Right atrium auricular region (tissue), 2 donors: ENCODE measurements around the gene IL26. TPM values are rescaled to one million over a fixed set of nuclear protein-coding genes. Genes with fewer than 3 reads are reported as not detected.

Experiments
- DNase-seq: peaks from one replicate; pipeline ENCODE4 v3.0.0-alpha.2; 2019; ENCODE audit warnings: low spot score
- H3K27ac ChIP-seq, 2 donors: fragments of 200-600 bp; sonication (generic); 1 replicate in 1 of 2; 2 replicates in 1 of 2; pipeline ENCODE4 v1.5.1; 2016 to 2019
- H3K27me3 ChIP-seq, 2 donors: fragments of 200-600 bp; sonication (generic); one replicate each; pipeline versions ENCODE4 v1.5.1 to v1.6.0; 2017 to 2019
- H3K36me3 ChIP-seq: fragments of 200-600 bp; sonication (generic); one replicate; pipeline ENCODE4 v1.5.1; 2016
- H3K4me1 ChIP-seq, 2 donors: fragments of 200-600 bp; sonication (generic); one replicate each; pipeline versions ENCODE4 v1.5.1 to v1.6.0; 2017 to 2019
- H3K4me3 ChIP-seq, 2 donors: fragments of 200-600 bp; sonication (generic); 1 replicate in 1 of 2; 2 replicates in 1 of 2; pipeline ENCODE4 v1.5.1; 2017 to 2019; ENCODE audit warnings: mild to moderate bottlenecking in 1 of 2, moderate library complexity in 1 of 2
- H3K9me3 ChIP-seq, 2 donors: fragments of 200-600 bp; sonication (generic); one replicate each; pipeline ENCODE4 v1.5.1; 2019
- total RNA-seq, 2 donors: library from RNA; depleted of rRNA; stranded (reverse); fragments of >200 nt; gene quantifications; one replicate each; pipeline ENCODE4 v1.1.0, GENCODE V29; 2016
- TF ChIP-seq, protein P1 (sequence below), 2 donors: fragments of 200-600 bp; sonication (generic); IDR thresholded peaks; one replicate each; pipeline ENCODE4 v1.5.1; 2019; ENCODE audit warnings: antibody characterized with exemption in 2 of 2

Gene IL26, protein sequence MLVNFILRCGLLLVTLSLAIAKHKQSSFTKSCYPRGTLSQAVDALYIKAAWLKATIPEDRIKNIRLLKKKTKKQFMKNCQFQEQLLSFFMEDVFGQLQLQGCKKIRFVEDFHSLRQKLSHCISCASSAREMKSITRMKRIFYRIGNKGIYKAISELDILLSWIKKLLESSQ
- total RNA-seq: not detected

GRCh38 chr12:68225576-68226476 is at the start of gene IL26:
IL26 (minus strand) TSS chr12:68225810; CDS start chr12:68225756, 54 bp downstream.
- Histone ChIP-seq H3K27ac (no peak within 1 kb of the TSS), H3K4me3 (no peak within 1 kb of the TSS), H3K4me1 (peaks cover 0 to 3% of the 10 kb centered on the region in 2 donors), H3K9me3 (no peaks in the 10 kb centered on the region), H3K27me3 (no peaks in the 10 kb centered on the region), H3K36me3 (no peaks in the 10 kb centered on the region)
- DNase-seq: no peak
- TF ChIP-seq, protein P1, sequence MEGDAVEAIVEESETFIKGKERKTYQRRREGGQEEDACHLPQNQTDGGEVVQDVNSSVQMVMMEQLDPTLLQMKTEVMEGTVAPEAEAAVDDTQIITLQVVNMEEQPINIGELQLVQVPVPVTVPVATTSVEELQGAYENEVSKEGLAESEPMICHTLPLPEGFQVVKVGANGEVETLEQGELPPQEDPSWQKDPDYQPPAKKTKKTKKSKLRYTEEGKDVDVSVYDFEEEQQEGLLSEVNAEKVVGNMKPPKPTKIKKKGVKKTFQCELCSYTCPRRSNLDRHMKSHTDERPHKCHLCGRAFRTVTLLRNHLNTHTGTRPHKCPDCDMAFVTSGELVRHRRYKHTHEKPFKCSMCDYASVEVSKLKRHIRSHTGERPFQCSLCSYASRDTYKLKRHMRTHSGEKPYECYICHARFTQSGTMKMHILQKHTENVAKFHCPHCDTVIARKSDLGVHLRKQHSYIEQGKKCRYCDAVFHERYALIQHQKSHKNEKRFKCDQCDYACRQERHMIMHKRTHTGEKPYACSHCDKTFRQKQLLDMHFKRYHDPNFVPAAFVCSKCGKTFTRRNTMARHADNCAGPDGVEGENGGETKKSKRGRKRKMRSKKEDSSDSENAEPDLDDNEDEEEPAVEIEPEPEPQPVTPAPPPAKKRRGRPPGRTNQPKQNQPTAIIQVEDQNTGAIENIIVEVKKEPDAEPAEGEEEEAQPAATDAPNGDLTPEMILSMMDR (IDR thresholded peaks at IDR 0.05): no peak

DNA sequence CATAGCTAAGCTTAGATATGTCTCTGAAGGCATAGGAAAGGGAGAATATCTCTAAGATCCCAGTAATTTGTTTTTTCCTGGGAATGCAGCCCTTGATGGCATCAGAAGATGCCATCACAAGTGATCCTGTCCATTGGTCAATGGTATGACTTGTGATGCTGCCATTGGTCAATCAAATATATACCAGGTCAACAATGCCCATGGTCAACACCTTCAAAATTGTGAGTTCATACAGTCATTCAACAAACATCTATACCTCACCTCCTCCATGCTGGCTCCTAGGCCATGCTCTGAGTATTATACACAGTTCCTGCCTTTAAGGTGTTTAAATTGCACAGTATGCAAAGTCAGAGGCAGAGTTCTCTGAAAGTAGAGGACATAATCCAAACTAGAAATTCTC is 47.1 kb upstream of the IL26 start:
- Histone ChIP-seq H3K36me3 (no peaks in the 10 kb centered on the region), H3K27ac (no peak overlapping the region), H3K4me3 (no peak overlapping the region), H3K27me3 (no peaks in the 10 kb centered on the region), H3K4me1 (no peaks in the 10 kb centered on the region), H3K9me3 (no peaks in the 10 kb centered on the region)
- DNase-seq: no peak
- TF ChIP-seq, protein P1 (IDR thresholded peaks at IDR 0.05): no peak

DNA sequence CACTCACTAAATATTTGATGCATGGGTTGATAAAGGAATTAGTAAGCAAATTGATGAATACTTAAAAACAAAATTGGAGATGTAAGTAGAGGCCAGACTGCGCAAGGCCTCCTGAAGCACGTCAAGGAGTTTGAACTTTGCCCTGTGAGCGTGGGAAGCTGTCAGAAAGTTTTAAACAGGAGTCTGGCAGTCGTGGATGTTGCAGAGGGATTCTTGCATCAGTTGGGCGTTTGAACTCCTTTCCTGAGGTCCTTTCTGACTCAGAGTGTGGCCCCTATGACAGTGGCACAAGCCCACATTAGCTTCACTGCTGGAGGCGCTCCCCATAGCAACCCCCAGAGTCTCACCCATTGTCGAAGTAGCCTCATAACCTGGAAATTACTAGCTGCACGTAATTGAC is 45.7 kb upstream of the IL26 start:
- DNase-seq: no peak
- no peaks in the 10 kb centered on the region for H3K4me1 ChIP-seq
- no peak overlapping the region for H3K4me3 ChIP-seq
- no peak overlapping the region for H3K27ac ChIP-seq
- no peaks in the 10 kb centered on the region for H3K9me3 ChIP-seq
- no peaks in the 10 kb centered on the region for H3K36me3 ChIP-seq
- TF ChIP-seq, protein P1 (IDR thresholded peaks at IDR 0.05): no peak
- H3K27me3 ChIP-seq: no peaks in the 10 kb centered on the region

DNA sequence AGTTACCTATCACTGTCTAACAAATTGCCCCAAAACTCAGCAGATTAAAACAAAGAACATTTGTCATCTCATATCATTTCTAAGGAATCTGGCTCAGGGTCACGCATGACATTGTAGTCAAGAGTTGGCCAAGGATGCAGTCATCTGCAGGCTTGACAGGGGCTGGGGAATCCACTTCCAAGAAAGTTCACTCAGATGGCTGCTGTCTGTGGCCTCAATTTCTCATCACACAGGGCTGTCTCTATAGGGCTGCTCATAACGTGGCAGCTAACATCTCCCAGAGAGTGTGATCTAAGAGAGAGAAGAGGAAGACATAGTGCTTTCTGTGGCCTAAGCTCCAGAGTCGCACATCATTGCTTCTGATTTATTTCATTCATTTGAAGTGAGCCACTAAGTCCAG is 44.7 kb upstream of the IL26 start:
- Histone ChIP-seq H3K27ac (no peak overlapping the region), H3K4me1 (no peaks in the 10 kb centered on the region), H3K4me3 (no peak overlapping the region), H3K27me3 (no peaks in the 10 kb centered on the region), H3K36me3 (no peaks in the 10 kb centered on the region), H3K9me3 (no peaks in the 10 kb centered on the region)
- TF ChIP-seq, protein P1 (IDR thresholded peaks at IDR 0.05): no peak
- DNase-seq: no peak

DNA sequence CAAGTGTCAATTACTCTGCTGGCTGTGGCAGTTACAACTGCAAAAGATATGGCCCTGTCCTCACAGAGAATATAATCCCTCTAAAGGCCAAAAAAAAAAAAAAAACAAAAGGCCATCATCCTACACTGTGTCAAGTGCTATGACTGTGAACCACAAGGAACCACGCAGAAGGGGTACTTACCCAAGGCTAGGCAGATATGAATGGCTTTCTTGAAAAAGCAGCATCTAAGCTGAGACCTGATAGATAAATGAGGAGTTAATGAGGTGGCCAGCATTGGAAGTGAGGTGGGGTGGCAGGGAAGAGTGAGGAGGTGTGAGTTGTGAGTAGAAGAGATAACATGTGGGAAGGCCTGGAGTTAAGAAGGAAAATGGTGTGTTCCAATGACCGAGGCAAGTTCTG is 44.2 kb upstream of the IL26 start:
- H3K36me3 ChIP-seq: no peaks in the 10 kb centered on the region
- no peaks in the 10 kb centered on the region for H3K27me3 ChIP-seq
- no peaks in the 10 kb centered on the region for H3K4me1 ChIP-seq
- no peak overlapping the region for H3K4me3 ChIP-seq
- no peaks in the 10 kb centered on the region for H3K9me3 ChIP-seq
- H3K27ac ChIP-seq: no peak overlapping the region
- TF ChIP-seq, protein P1 (IDR thresholded peaks at IDR 0.05): no peak
- no peak for DNase-seq
